GM12878 (cell line): Measurements from ENCODE around the gene NPHP3.

ENCODE experiments used
- BHLHE40 ChIP-seq, 2 experiments: fragments of 450-650 bp in 1 of 2; IDR thresholded peaks; 2 replicates each; pipeline ENCODE4 v1.6.1; 2011 to 2017; ENCODE audit warnings: low read depth in 2 of 2, borderline replicate concordance in 1 of 2, improper control_type of control experiment in 1 of 2, low read length in 1 of 2, mild to moderate bottlenecking in 1 of 2
- BRCA1 ChIP-seq: IDR thresholded peaks from 2 replicates; pipeline ENCODE4 v1.6.1; 2011; ENCODE audit warnings: low read depth, low read length, improper control_type of control experiment
- EP300 ChIP-seq, 2 experiments: fragments of 150-350 bp in 1 of 2; IDR thresholded peaks; 2 replicates each; pipeline ENCODE4 v1.6.1; 2011 to 2012; ENCODE audit warnings: low read depth in 2 of 2, low read length in 2 of 2, borderline replicate concordance in 1 of 2, improper control_type of control experiment in 1 of 2, inconsistent platforms in 1 of 2; ENCODE audit not compliant: control insufficient read depth in 1 of 2
- ETV6 ChIP-seq, 2 experiments: fragments of 450-650 bp in 1 of 2; IDR thresholded peaks in 1 of 2; conservative IDR thresholded peaks in 1 of 2; 2 replicates each; pipeline ENCODE4 v1.6.1; 2014; ENCODE audit warnings: antibody characterized with exemption in 1 of 2, borderline replicate concordance in 1 of 2, low read depth in 1 of 2, mild to moderate bottlenecking in 1 of 2, moderate library complexity in 1 of 2
- EZH2 ChIP-seq: IDR thresholded peaks from 2 replicates; pipeline ENCODE4 v1.6.1; 2012; ENCODE audit warnings: low read depth, mild to moderate bottlenecking, control low read depth, inconsistent platforms, low read length, borderline replicate concordance; ENCODE audit not compliant: control insufficient read depth
- HDAC2 ChIP-seq: fragments of 200-600 bp; sonication (generic); IDR thresholded peaks from 2 replicates; pipeline ENCODE4 v1.6.1; 2017
- IRF3 ChIP-seq: fragments of 450-650 bp; IDR thresholded peaks from 2 replicates; pipeline ENCODE4 v1.6.1; 2014; ENCODE audit warnings: mild to moderate bottlenecking
- POLR2A ChIP-seq: IDR thresholded peaks from 2 replicates; pipeline ENCODE4 v1.6.1; 2011; ENCODE audit warnings: low read depth, mild to moderate bottlenecking, low read length
- REST ChIP-seq: IDR thresholded peaks from 2 replicates; pipeline ENCODE4 v1.6.1; 2012; ENCODE audit warnings: mild to moderate bottlenecking, low read depth, low read length
- STAT1 ChIP-seq: fragments of 450-650 bp; conservative IDR thresholded peaks from 2 replicates; pipeline ENCODE4 v1.6.1; 2014; ENCODE audit warnings: antibody characterized with exemption, mild to moderate bottlenecking
- TAF1 ChIP-seq: IDR thresholded peaks from 2 replicates; pipeline ENCODE4 v1.6.1; 2011; ENCODE audit warnings: mild to moderate bottlenecking, low read depth, low read length, borderline replicate concordance
- TBL1XR1 ChIP-seq: IDR thresholded peaks from 2 replicates; pipeline ENCODE4 v1.6.1; 2012; ENCODE audit warnings: low read depth, low read length, improper control_type of control experiment
- YY1 ChIP-seq: IDR thresholded peaks from 2 replicates; pipeline ENCODE4 v1.6.1; 2011; ENCODE audit warnings: low read depth, mild to moderate bottlenecking, low read length
- TF ChIP-seq, protein P1 (sequence below), 3 experiments: IDR thresholded peaks in 2 of 3; conservative IDR thresholded peaks in 1 of 3; 2 replicates each; pipeline ENCODE4 v1.5.1; 2011; ENCODE audit warnings: low read depth in 3 of 3, low read length in 3 of 3, mild to moderate bottlenecking in 3 of 3, control low read depth in 2 of 3, moderate library complexity in 2 of 3, inconsistent platforms in 1 of 3, mixed read lengths in 1 of 3; ENCODE audit not compliant: control insufficient read depth in 2 of 3, insufficient read depth in 1 of 3; ENCODE audit errors: extremely low read depth in 1 of 3

- no peak for TF ChIP-seq BRCA1
- TF ChIP-seq, protein P1, sequence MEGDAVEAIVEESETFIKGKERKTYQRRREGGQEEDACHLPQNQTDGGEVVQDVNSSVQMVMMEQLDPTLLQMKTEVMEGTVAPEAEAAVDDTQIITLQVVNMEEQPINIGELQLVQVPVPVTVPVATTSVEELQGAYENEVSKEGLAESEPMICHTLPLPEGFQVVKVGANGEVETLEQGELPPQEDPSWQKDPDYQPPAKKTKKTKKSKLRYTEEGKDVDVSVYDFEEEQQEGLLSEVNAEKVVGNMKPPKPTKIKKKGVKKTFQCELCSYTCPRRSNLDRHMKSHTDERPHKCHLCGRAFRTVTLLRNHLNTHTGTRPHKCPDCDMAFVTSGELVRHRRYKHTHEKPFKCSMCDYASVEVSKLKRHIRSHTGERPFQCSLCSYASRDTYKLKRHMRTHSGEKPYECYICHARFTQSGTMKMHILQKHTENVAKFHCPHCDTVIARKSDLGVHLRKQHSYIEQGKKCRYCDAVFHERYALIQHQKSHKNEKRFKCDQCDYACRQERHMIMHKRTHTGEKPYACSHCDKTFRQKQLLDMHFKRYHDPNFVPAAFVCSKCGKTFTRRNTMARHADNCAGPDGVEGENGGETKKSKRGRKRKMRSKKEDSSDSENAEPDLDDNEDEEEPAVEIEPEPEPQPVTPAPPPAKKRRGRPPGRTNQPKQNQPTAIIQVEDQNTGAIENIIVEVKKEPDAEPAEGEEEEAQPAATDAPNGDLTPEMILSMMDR (IDR thresholded peaks at IDR 0.05 in 2 of 3, conservative IDR thresholded peaks at IDR 0.05 in 1 of 3; ENCODE audit: control insufficient read depth in 2 of 3, extremely low read depth in 1 of 3, insufficient read depth in 1 of 3, low read depth in 3 of 3, low read length in 3 of 3): no peak
- TF ChIP-seq EZH2: no peak
- TF ChIP-seq TAF1: no peak
- no peak for TF ChIP-seq TBL1XR1
- TF ChIP-seq EP300 (IDR thresholded peaks at IDR 0.05; ENCODE audit: borderline replicate concordance in 1 of 2, control insufficient read depth in 1 of 2, low read depth in 2 of 2, low read length in 2 of 2): no peak
- TF ChIP-seq BHLHE40 (IDR thresholded peaks at IDR 0.05; ENCODE audit: borderline replicate concordance in 1 of 2, low read depth in 2 of 2, low read length in 1 of 2): no peak
- TF ChIP-seq HDAC2: no peak
- no peak for TF ChIP-seq YY1
- no peak for TF ChIP-seq POLR2A
- no peak for TF ChIP-seq IRF3
- TF ChIP-seq REST: no peak
- no peak for TF ChIP-seq STAT1
- no peak for TF ChIP-seq ETV6 (conservative IDR thresholded peaks at IDR 0.05 in 1 of 2, IDR thresholded peaks at IDR 0.05 in 1 of 2; ENCODE audit: borderline replicate concordance in 1 of 2, low read depth in 1 of 2)
These were observed 79.7 kb downstream of the NPHP3 start for GRCh38 chr3:132642539-132642847.
